SKM-1 treated with dmso at 0.1 percent for 144 hours (cell line): ENCODE results near the gene NOVA1.

Experiments used
- DNase-seq: peaks from one replicate; lab custom pipeline; 2025; ENCODE audit not compliant: unreplicated experiment; lab: John Stamatoyannopoulos, UW

The NOVA1 gene

DNA sequence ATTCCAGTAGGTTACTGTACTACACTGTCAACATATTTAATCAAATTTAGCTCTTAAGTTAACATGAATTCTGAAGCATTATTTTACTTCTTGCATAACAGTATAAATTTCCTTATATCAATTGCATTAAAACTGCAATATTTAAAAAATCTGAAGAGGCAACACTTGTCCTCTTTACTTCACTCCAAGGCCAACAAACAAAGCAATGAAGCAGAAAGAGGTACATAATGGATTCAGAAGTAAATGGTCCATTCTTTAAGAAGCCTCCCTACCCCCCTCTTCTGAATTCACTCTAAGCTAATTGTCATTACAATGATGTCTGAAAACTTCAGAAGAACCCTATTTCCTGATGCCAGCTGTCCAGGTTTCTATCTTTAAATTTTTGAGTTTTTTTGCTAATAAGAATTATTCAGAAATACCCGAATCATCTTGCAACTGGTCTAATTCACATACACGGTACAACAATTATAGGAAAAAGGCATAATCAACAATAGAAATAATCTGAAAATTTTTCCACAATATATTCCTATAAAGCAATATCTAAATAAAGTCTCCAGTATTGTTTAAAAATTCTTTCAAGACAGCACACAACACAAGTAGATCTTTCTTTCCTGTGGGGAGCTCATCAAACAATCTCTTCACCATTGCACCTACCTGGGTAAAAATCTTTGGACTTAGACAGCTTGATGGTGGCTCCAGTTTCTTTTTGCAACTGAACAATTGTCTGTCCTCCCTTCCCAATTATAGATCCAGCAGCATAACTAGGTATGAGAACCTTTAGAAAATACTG, 2.9 kb downstream of the NOVA1 start:
- no peak for DNase-seq

- DNase-seq = no peak
Observed at GRCh38 chr14:26594148-26594547, 3.7 kb downstream of the NOVA1 start.

- no peak for DNase-seq
Observed at GRCh38 chr14:26593357-26593756, 4.5 kb downstream of the NOVA1 start.

GRCh38 chr14:26589925-26590324, 7.9 kb downstream of the NOVA1 start:
- no peak for DNase-seq

DNA sequence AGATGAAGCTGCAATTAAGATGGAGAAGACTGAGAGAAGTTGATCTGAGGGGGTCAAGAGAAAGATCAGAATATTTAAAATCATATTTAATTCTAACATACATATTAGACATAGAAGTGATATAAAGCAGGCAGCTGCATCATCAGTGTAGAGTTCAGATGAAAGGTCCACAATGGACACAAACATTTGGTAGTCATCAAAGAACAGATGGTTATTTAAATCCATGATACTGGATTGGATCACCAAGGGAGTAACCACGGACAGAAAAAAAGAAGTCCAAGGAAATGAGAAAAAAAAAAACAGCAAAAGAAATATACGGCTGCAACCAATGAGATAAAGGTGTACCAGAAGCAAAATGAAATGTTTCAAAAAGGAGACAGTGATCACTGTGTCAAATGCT, 20.1 kb downstream of the NOVA1 start:
- DNase-seq = no peak

- no peak for DNase-seq
Observed at GRCh38 chr14:26554069-26554772, 43.6 kb downstream of the NOVA1 start.

GRCh38 chr14:26549571-26549970, 48.3 kb downstream of the NOVA1 start:
- no peak for DNase-seq

- DNase-seq = no peak
Observed at GRCh38 chr14:26548406-26548805, 49.4 kb downstream of the NOVA1 start.

GRCh38 chr14:26538176-26538575, 59.7 kb downstream of the NOVA1 start:
- DNase-seq = no peak

DNA sequence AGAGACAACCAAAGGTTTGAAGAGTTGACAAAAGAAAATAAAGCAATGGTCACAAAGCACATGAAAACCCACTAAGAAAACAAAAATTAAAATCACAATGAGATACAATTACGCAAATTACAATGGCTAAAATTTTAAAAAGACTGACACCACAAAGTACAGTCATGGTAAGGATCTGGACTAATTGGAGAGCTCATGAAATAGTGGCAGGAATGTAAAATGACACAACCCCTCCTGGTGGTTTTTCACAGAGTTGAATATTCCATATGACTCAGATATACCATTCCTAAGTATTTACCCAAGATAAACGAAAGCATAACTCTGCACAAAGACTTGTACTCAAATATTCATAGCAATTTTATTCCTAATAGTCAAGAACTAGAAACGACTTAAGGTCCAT, 65.9 kb downstream of the NOVA1 start:
- DNase-seq = no peak

DNA sequence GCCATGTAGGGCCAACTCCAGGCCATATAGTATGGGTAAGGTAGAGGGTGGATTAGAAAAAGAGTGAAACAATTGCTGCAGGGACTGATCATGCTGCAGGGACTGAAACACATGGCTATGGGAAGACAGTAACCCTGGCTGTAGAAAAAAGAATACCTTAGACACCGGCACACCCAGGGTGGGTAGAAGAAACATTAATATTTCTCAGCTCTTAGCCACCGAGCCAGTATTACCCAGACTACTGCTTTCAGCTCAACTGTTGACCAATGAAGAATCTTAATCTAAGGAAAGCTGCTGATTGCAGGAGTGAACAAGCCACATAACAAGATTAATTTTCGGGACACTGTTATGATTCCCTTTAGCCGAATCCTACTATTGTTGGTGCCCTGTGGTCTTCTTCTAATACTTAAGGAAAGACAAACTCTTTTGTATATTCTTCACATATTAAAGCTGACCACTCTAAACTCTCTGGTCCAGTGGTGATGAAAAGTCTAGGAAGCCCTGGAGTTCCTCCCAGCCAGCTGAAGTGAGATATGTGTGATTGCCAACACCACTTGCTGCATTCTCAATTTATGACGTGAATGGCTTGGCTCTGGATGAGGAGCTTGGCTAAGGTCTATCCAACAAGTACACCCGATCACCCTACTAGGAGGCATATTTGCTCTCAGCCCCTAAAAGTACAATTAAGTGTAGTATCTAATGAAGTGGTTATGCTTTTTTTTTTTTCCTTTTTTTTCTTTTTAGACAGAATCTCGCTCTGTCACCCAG, 69.2 kb downstream of the NOVA1 start:
- DNase-seq = no peak

- DNase-seq = no peak
Observed at GRCh38 chr14:26527095-26527494, 70.7 kb downstream of the NOVA1 start.

- DNase-seq = no peak
Observed at GRCh38 chr14:26526137-26526536, 71.7 kb downstream of the NOVA1 start.

DNA sequence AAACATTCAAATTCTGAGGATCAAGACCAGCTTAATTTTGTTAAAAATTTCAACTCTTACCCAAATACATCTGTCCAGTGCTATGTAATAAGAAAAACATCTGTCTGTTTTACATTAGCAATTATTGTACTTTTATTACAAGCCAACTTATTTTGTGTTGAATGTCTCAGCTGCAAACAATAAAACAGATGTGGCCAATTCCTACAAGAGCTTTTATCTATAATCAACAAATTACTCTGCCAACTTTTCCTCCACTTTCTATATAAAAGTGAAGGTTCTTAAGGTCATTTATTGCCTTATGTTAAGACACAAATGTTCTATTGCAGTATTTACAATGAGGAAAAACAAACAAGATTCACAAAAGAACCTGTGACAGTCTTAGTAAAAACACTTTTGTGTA, 72.7 kb downstream of the NOVA1 start:
- no peak for DNase-seq

DNA sequence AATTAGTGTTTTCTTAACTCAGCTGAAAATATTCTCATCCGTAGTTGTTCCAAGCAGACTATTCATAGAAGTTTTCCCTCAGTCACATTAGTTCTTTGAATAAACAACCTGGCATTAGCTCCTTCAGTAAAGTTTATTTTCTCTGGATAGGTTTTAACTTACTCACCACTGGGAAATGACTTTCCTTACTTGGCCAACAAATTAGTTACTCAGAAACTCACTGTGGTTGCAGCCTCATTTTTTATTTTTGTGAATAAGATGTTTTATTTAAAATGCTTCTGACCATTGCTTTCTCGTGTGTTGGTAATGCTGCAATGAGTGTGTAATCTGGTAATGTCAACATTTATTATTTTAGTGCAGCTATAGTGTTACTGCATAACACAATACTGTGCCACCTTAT, 74.9 kb downstream of the NOVA1 start:
- DNase-seq = no peak

DNA sequence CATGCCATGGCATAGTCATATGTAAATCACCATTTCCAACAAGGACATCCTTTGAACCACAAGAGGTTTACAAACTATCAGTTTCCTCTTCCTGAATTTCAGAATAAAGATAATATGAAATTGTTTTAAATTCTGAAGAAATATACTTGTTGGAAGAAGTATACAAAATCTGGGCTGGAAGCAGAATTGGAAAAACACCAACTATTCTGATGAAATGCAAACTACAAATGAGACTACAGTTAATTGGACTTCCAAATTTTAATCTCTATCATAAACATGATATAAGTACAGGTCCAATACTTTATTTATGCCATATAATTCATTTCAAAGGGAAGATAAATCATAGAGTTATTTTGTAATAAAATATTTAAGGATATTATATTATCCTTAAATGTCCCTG, 80.1 kb downstream of the NOVA1 start:
- DNase-seq = no peak

GRCh38 chr14:26500028-26500427, 97.8 kb downstream of the NOVA1 start:
- DNase-seq = no peak

DNA sequence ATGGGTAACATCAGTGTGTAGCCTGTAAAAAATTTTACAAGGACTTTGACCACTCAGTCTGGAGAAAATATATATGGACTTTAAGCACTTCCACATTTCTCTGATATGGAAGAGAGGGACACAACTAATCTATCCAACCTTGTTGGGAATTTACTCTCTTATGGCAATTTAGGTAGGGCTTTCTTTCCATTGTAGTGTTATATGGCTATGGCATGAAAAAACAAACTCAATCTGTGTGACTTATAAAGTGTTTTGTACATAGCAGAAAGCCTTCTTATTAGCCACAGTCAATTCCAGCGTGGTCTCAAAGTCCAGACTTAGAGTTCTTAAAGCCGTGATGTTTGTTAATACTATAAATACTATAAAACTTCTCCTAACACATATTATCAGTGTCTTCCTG, 98.3 kb downstream of the NOVA1 start:
- no peak for DNase-seq

GRCh38 chr14:26486922-26487321, 110.9 kb downstream of the NOVA1 start:
- DNase-seq = no peak

- no peak for DNase-seq
Observed at GRCh38 chr14:26484562-26484961, 113.3 kb downstream of the NOVA1 start.

DNA sequence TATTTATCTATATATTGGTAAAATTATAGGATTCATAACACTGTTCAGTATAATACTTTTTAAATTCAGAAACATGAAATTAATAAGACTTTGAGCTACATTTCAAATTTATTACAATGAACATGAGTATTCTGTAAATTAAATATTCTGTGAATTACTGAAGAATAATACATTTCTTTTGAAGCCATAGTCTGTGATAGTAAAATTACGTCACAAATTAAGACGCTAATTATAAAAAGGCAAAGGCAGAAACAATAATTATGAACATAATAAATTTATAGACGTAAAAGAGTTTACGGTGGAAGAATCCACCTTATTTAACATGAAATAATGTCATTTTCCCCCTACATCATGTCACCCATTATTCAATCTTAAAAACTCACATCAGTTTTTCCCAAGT, 118.9 kb downstream of the NOVA1 start:
- no peak for DNase-seq

DNA sequence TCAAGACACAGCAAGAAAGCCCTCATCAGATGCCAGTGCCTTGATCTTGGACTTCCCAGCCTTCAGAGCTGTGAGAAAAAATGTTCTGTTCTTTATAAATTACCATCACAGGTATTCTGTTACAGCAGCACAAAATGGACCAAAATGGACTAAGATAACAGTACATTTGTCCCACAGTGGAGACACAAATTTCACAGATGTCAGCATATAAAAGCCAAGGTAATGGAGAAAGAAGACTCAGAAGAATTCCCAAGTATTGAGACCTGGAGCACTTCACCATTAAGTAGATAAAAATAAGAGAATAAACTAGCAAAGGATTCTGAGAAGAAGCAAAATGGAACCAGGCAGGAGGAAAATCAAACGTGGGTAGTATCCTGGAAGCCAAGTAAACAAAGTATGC, 131.0 kb downstream of the NOVA1 start:
- no peak for DNase-seq
